ENCODE results near the gene ATP7B. TPM values are rescaled to one million over a fixed set of nuclear protein-coding genes. Genes with fewer than 3 reads are reported as not detected.

The ATP7B gene
- total and polyA plus RNA-seq, 3 experiments from 2014 or later, result 0.18 to 1.2 (median 1.1) TPM

DNA sequence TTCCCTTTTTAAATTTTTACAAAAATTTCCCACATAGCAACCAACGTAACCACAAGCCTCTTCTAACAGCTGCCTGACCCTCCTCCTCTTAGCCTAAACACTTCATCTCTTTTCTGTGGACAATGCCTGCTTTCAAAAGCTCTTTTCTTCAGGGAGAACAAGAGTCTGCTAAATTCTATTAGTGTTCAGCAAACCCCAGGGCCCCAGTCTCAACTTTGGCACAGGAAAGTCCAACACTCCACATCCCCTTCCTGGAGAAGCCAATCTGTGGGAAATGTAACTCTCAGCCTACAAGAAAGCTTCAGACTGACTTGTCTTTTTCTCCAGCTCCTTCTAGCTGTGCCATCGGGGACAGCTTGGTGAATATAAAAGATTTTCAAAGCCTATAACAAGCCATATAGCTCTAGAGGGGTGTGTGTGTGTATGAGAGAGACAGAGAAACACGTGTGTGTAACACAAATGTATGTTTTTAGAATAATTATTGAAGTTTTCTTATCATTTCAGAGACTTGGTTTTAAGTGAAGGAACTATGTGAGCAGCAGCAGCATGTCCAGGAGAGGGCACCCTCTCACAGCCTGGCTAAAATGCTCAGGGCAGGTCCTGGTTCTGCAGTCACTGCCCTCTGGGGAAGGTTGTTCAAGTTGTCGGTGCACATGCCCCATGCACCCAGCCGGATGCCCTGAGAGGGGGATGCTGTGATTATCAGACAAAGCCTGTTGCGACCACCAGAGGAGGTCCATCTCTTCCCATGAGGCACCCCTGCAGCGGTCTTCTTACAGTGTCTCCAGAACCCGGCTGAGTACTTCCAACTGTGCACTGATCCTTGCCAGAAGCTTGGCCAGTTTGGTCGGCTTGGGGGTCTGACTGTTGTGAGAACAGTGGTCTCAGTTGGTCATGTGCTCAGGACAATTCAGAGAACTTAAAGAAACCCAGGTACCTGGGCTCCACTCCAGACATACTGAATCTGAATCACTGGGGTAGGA is 115.1 kb downstream of the ATP7B start:
- no peak overlapping the region for H3K27ac Mint-ChIP-seq
- H3K4me1 ChIP-seq (ENCODE audit: insufficient read depth, low read length), result no peaks in the 10 kb centered on the region
- H3K9me3 Mint-ChIP-seq, result no peaks in the 10 kb centered on the region
- ChIA-PET CTCF (interaction anchor here (0.6 to 1.0 kb wide), 2 partner anchors 11 to 1936 kb away, joined by 3 to 4 read pairs; no protein-coding TSS in a partner anchor), POLR2A (no interaction called here)
- no peak overlapping the region for H3K4me3 Mint-ChIP-seq
- no peak overlapping the region for H3K4me3 ChIP-seq (ENCODE audit: low read length)
- no peaks in the 10 kb centered on the region for H3K4me1 Mint-ChIP-seq
- DNase-seq, result peak in 3 of 5 donors; percentile 4 to 29 (median 5)
- no peak overlapping the region for H3K27ac ChIP-seq (ENCODE audit: low read depth, low read length)
- no peaks in the 10 kb centered on the region for H3K27me3 ChIP-seq (ENCODE audit: insufficient read depth, low read length, poor library complexity, severe bottlenecking)
- no peaks in the 10 kb centered on the region for H3K36me3 ChIP-seq (ENCODE audit: insufficient read depth, low read length)
- H3K9me3 ChIP-seq (ENCODE audit: low read length), result no peaks in the 10 kb centered on the region
- no peaks in the 10 kb centered on the region for H3K36me3 Mint-ChIP-seq
- H3K27me3 Mint-ChIP-seq, result peaks cover 11 to 15% of the 10 kb centered on the region in 2 donors

DNA sequence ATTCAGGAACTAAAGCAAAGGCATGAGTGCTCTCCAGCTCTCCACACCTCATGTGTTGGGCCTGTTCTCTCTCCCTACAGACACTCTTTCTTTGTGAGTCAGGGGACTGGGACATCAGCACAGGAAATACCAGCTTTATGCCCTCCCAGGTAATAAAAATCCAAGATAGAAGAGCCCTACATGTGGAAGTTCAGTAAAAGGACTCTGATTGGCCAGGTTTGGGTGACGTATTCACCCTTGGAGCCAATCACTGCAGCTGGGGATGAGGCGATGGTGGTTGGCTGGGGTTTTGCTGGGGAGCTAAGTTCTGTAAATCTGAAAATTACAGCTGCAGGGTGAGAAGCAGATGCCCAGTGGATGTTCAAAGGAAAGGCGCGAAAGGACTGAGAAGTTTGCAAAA is 117.0 kb downstream of the ATP7B start:
- Histone ChIP-seq H3K9me3 (ENCODE audit: low read length) (no peaks in the 10 kb centered on the region), H3K27ac (ENCODE audit: low read depth, low read length) (no peak overlapping the region), H3K4me1 (ENCODE audit: insufficient read depth, low read length) (no peaks in the 10 kb centered on the region), H3K4me3 (ENCODE audit: low read length) (no peak overlapping the region), H3K27me3 (ENCODE audit: insufficient read depth, low read length, poor library complexity, severe bottlenecking) (no peaks in the 10 kb centered on the region), H3K36me3 (ENCODE audit: insufficient read depth, low read length) (no peaks in the 10 kb centered on the region)
- ChIA-PET POLR2A (no interaction called here), CTCF (interaction anchor here (1.5 kb wide), 1 partner anchor 8 kb away, joined by 4 read pairs; no protein-coding TSS in a partner anchor)
- Mint-ChIP-seq H3K36me3 (no peaks in the 10 kb centered on the region), H3K9me3 (no peaks in the 10 kb centered on the region), H3K27me3 (peaks cover 11 to 19% of the 10 kb centered on the region in 2 donors), H3K4me3 (no peak overlapping the region), H3K4me1 (no peaks in the 10 kb centered on the region), H3K27ac (no peak overlapping the region)
- DNase-seq, result no peak

DNA sequence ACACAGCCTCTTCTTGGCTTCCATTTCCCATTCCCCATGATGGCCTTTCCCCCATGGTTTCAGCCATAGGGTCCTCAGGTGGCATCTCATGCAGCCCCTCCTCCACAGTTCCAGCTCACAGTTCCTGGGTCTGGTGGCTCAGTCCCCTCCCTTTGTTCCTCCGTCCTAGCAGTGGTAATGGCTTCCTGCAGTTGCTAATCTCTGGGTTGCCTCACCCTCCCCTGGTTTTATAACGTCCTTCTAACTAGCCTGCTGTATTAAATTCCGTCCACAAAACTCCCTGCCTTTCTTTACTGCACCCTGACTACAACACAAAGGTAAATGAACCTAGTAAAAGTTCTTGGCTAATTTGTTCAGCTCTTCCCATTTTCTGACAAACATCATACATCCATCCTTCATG is 118.6 kb downstream of the ATP7B start:
- Mint-ChIP-seq H3K27me3 (peaks cover 11 to 19% of the 10 kb centered on the region in 2 donors), H3K9me3 (no peaks in the 10 kb centered on the region), H3K4me1 (no peaks in the 10 kb centered on the region), H3K36me3 (no peaks in the 10 kb centered on the region), H3K4me3 (no peak overlapping the region), H3K27ac (peak overlapping the region in 1 of 8 donors; percentile 2)
- H3K4me3 ChIP-seq (ENCODE audit: low read length), result no peak overlapping the region
- no peaks in the 10 kb centered on the region for H3K36me3 ChIP-seq (ENCODE audit: insufficient read depth, low read length)
- no peaks in the 10 kb centered on the region for H3K27me3 ChIP-seq (ENCODE audit: insufficient read depth, low read length, poor library complexity, severe bottlenecking)
- H3K9me3 ChIP-seq (ENCODE audit: low read length), result no peaks in the 10 kb centered on the region
- ChIA-PET CTCF (interaction anchor here (1.3 to 1.6 kb wide), 3 partner anchors 10 to 61 kb away, joined by 3 to 4 read pairs (median 4); no protein-coding TSS in a partner anchor), POLR2A (no interaction called here)
- no peaks in the 10 kb centered on the region for H3K4me1 ChIP-seq (ENCODE audit: insufficient read depth, low read length)
- no peak for DNase-seq
- H3K27ac ChIP-seq (ENCODE audit: low read depth, low read length), result no peak overlapping the region

DNA sequence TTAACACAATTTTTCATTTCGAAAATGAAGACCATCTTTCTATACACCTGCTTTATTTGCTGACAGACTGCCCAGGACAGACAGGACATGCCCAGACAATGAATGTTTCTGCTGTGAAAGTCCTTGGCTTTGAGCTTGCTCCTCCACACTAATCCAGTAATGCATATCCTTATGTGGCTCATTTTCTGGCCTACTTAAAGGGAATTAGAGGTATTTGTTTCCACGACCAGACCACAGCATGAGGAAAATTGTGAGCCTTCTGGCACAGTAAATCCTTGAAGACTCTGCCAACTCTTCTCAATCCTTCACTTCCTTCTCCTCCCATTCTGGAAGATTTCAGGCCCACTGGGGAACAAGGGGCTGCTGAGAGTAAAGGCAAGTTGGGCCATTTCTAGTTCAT is 123.8 kb downstream of the ATP7B start:
- no peaks in the 10 kb centered on the region for H3K36me3 ChIP-seq (ENCODE audit: insufficient read depth, low read length)
- no peaks in the 10 kb centered on the region for H3K4me1 ChIP-seq (ENCODE audit: insufficient read depth, low read length)
- Mint-ChIP-seq H3K27me3 (peaks cover 2 to 7% of the 10 kb centered on the region in 2 donors), H3K4me1 (no peaks in the 10 kb centered on the region), H3K9me3 (peaks cover 0 to 6% (median 2%) of the 10 kb centered on the region in 5 donors), H3K4me3 (no peak overlapping the region), H3K36me3 (peaks cover 0 to 4% (median 0%) of the 10 kb centered on the region in 3 donors), H3K27ac (no peak overlapping the region)
- ChIA-PET POLR2A (no interaction called here), CTCF (no interaction called here)
- no peak for DNase-seq
- H3K27ac ChIP-seq (ENCODE audit: low read depth, low read length), result no peak overlapping the region
- H3K4me3 ChIP-seq (ENCODE audit: low read length), result no peak overlapping the region
- H3K9me3 ChIP-seq (ENCODE audit: low read length), result no peaks in the 10 kb centered on the region
- no peaks in the 10 kb centered on the region for H3K27me3 ChIP-seq (ENCODE audit: insufficient read depth, low read length, poor library complexity, severe bottlenecking)

DNA sequence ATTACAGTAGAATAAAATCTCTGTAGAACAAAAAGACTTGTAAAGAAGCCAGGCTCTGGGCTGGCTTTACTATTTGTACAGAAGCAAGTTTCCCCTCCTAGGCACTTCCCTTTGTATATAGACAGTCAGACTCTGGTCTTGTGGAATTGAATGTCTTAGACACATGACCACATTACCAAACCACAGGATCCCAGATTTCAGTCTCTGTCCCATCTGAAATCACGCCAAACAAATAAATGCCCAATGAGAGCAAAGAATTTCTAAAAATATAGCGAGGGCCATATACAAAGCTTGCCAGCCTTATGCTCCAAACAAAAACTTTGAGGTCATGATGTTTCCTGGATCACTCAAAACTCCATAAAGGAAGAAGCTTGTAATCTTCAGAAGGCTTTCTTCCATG is 125.6 kb downstream of the ATP7B start:
- Mint-ChIP-seq H3K4me1 (no peaks in the 10 kb centered on the region), H3K36me3 (peaks cover 0 to 8% (median 0%) of the 10 kb centered on the region in 3 donors), H3K27me3 (peaks cover 6 to 7% of the 10 kb centered on the region in 2 donors), H3K27ac (no peak overlapping the region), H3K9me3 (peaks cover 3 to 9% (median 4%) of the 10 kb centered on the region in 5 donors), H3K4me3 (no peak overlapping the region)
- Histone ChIP-seq H3K4me1 (ENCODE audit: insufficient read depth, low read length) (no peaks in the 10 kb centered on the region), H3K4me3 (ENCODE audit: low read length) (no peak overlapping the region), H3K36me3 (ENCODE audit: insufficient read depth, low read length) (no peaks in the 10 kb centered on the region), H3K9me3 (ENCODE audit: low read length) (no peaks in the 10 kb centered on the region), H3K27me3 (ENCODE audit: insufficient read depth, low read length, poor library complexity, severe bottlenecking) (no peaks in the 10 kb centered on the region), H3K27ac (ENCODE audit: low read depth, low read length) (no peak overlapping the region)
- ChIA-PET CTCF (no interaction called here), POLR2A (no interaction called here)
- DNase-seq, result no peak

DNA sequence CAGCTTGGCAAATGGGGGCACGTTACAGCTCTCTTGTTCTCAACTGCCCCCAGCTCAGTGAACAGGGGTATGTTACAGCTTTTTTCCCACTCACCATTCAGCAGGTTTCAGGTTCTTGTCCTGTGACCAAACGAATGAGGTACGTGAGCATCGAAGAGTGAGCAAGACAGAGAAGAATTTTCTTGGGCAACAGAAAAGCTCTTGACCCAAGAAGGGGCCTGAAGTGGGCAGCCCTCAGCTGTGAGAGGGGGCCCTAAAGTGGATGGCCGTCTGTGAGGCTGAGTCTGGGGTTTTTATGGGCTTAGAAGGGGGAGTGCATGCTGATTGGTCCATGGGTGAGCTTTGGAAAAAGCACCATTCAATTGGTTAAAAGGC is 128.0 kb downstream of the ATP7B start:
- no peak overlapping the region for H3K27ac Mint-ChIP-seq
- H3K27me3 Mint-ChIP-seq, result peaks cover 10 to 12% of the 10 kb centered on the region in 2 donors
- peaks cover 3 to 9% (median 4%) of the 10 kb centered on the region in 5 donors for H3K9me3 Mint-ChIP-seq
- H3K36me3 Mint-ChIP-seq, result peaks cover 0 to 14% (median 0%) of the 10 kb centered on the region in 3 donors
- ChIA-PET POLR2A (no interaction called here), CTCF (interaction anchor here (1.7 kb wide), 1 partner anchor 10 kb away, joined by 4 read pairs; no protein-coding TSS in a partner anchor)
- Histone ChIP-seq H3K36me3 (ENCODE audit: insufficient read depth, low read length) (no peaks in the 10 kb centered on the region), H3K27me3 (ENCODE audit: insufficient read depth, low read length, poor library complexity, severe bottlenecking) (no peaks in the 10 kb centered on the region), H3K9me3 (ENCODE audit: low read length) (no peaks in the 10 kb centered on the region), H3K4me1 (ENCODE audit: insufficient read depth, low read length) (no peaks in the 10 kb centered on the region), H3K4me3 (ENCODE audit: low read length) (no peak overlapping the region), H3K27ac (ENCODE audit: low read depth, low read length) (no peak overlapping the region)
- no peak overlapping the region for H3K4me3 Mint-ChIP-seq
- no peaks in the 10 kb centered on the region for H3K4me1 Mint-ChIP-seq
- no peak for DNase-seq

Other genes with a start within 250 kb of the ATP7B start
- 1 to 10 TPM; 7.1 to 7.2 TPM for gene DHRS12, start 207.3 kb downstream of the ATP7B start, total RNA-seq
- gene DHRS12, start 207.3 kb downstream of the ATP7B start, polyA plus RNA-seq, result 35.6 TPM
- under 1 TPM; 0.35 to 0.69 TPM for gene TMEM272, start 166.3 kb downstream of the ATP7B start, total RNA-seq
- gene TMEM272, start 166.3 kb downstream of the ATP7B start, polyA plus RNA-seq, result 0.12 TPM
- not detected for gene CCDC70, start 149.5 kb downstream of the ATP7B start, total RNA-seq
- not detected for gene CCDC70, start 149.5 kb downstream of the ATP7B start, polyA plus RNA-seq
- 10 to 100 TPM; 30.3 to 32.5 TPM for gene ALG11, start 948 bp upstream of the ATP7B start, total RNA-seq
- gene ALG11, start 948 bp upstream of the ATP7B start, polyA plus RNA-seq, result 28.7 TPM
- gene UTP14C, start 13.2 kb upstream of the ATP7B start, total RNA-seq, result 10 to 100 TPM; 11.4 to 13.3 TPM
- gene UTP14C, start 13.2 kb upstream of the ATP7B start, polyA plus RNA-seq, result 3.3 TPM
- not detected for gene NEK5, start 117.6 kb upstream of the ATP7B start, total RNA-seq
- gene NEK5, start 117.6 kb upstream of the ATP7B start, polyA plus RNA-seq, result 0.17 TPM
- gene NEK3, start 148.1 kb upstream of the ATP7B start, total RNA-seq, result 1 to 10 TPM; 1.2 to 1.5 TPM
- 2.7 TPM for gene NEK3, start 148.1 kb upstream of the ATP7B start, polyA plus RNA-seq